GM21717 (cell line): Measurements from ENCODE around the gene DDC.

ENCODE experiments used
- ATAC-seq: cut with Tn5 transposase; IDR thresholded peaks from one replicate; pipeline ENCODE4 v1.9.1; 2021; ENCODE audit warnings: mild to moderate bottlenecking, moderate library complexity; ENCODE audit not compliant: unreplicated experiment

Gene DDC

GRCh38 chr7:50491943-50492342 lies 73.3 kb downstream of the DDC start:
- ATAC-seq: no peak

- no peak for ATAC-seq
Observed at GRCh38 chr7:50491209-50491608, 74.0 kb downstream of the DDC start.

GRCh38 chr7:50488379-50488778 lies 76.8 kb downstream of the DDC start:
- no peak for ATAC-seq

- ATAC-seq: no peak
Observed at GRCh38 chr7:50486512-50486911, 78.7 kb downstream of the DDC start.

- ATAC-seq: no peak
Observed at GRCh38 chr7:50481867-50482266, 83.3 kb downstream of the DDC start.

- no peak for ATAC-seq
Observed at GRCh38 chr7:50480797-50481196, 84.4 kb downstream of the DDC start.

GRCh38 chr7:50479743-50480517 lies 85.3 kb downstream of the DDC start:
- no peak for ATAC-seq

- no peak for ATAC-seq
Observed at GRCh38 chr7:50477640-50478039, 87.6 kb downstream of the DDC start.

GRCh38 chr7:50476953-50477625 lies 88.1 kb downstream of the DDC start:
- no peak for ATAC-seq

- peak; percentile 57 for ATAC-seq
Observed at GRCh38 chr7:50475340-50475739, 89.9 kb downstream of the DDC start.

- no peak for ATAC-seq
Observed at GRCh38 chr7:50474382-50475160, 90.6 kb downstream of the DDC start.

GRCh38 chr7:50473531-50473930 lies 91.7 kb downstream of the DDC start:
- no peak for ATAC-seq

- ATAC-seq: no peak
Observed at GRCh38 chr7:50472427-50472826, 92.8 kb downstream of the DDC start.

GRCh38 chr7:50471970-50472369 lies 93.2 kb downstream of the DDC start:
- no peak for ATAC-seq

GRCh38 chr7:50470250-50471163 lies 94.7 kb downstream of the DDC start:
- ATAC-seq: no peak

GRCh38 chr7:50469181-50469580 lies 96.0 kb downstream of the DDC start:
- no peak for ATAC-seq

- peak; percentile 77 for ATAC-seq
Observed at GRCh38 chr7:50467817-50468610, 97.2 kb downstream of the DDC start.

- no peak for ATAC-seq
Observed at GRCh38 chr7:50466815-50467585, 98.2 kb downstream of the DDC start.

GRCh38 chr7:50463035-50463434 lies 102.2 kb downstream of the DDC start:
- no peak for ATAC-seq
